MM.1S (cell line): ENCODE results near the gene LCE7A.

ENCODE experiments used
- CTCF ChIP-seq: fragments of 300-600 bp; sonication (generic); IDR thresholded peaks from 2 replicates; pipeline ENCODE4 v1.5.1; 2016; ENCODE audit warnings: antibody characterized with exemption, low read length, mixed read lengths
- EZH2 ChIP-seq: fragments of 300-600 bp; sonication (generic); optimal IDR thresholded peaks from 2 replicates; pipeline ENCODE3; 2017; ENCODE audit warnings: low read depth, mild to moderate bottlenecking, antibody characterized with exemption, low read length, mixed read lengths

GRCh38 chr1:152876827-152877226 lies 17.0 kb downstream of the LCE7A start:
- TF ChIP-seq CTCF = no peak
- no peak for TF ChIP-seq EZH2
